K562 (cell line): ENCODE measurements around the gene TMEM209. TPM values are rescaled to one million over a fixed set of nuclear protein-coding genes. Genes with fewer than 3 reads are reported as not detected.

Source experiments
- ATAC-seq: fragments of 200-7000 bp; cut with Tn5 transposase; 3 replicates; pipeline ENCODE4 v1.9.1; 2020; ENCODE audit warnings: moderate library complexity
- BruUV-seq: library from RNA; stranded (reverse); fragments of 400-500 nt; replicated peaks from 2 replicates; lab custom pipeline; 2021; lab: Mats Ljungman, UMichigan
- CTCF ChIA-PET: fragments of 300-600 bp; formaldehyde crosslinking; extraction: SDS; loops from one replicate; lab custom pipeline; 2021; ENCODE audit warnings: low intra/inter-chr PET ratio; lab: Yijun Ruan, JAX
- POLR2A ChIA-PET: fragments of 300-600, 350-650 bp; sonication (Branson Sonifier 250); formaldehyde crosslinking; extraction: SDS; loops from one replicate; lab custom pipeline; 2021; ENCODE audit warnings: antibody characterized with exemption, inconsistent platforms; lab: Yijun Ruan, JAX
- DNase-seq, 4 experiments: peaks; one replicate each; pipeline versions ENCODE4 v3.0.0 to v3.0.0-alpha.2; 2011 to 2018; ENCODE audit warnings: low spot score in 3 of 4, mixed read lengths in 3 of 4; ENCODE audit errors: extremely low read depth in 1 of 4
- FAIRE-seq: peaks from 2 replicates; lab custom pipeline; 2011; peaks lifted over from hg19 to GRCh38; lab: Jason Lieb, UNC
- H2AFZ ChIP-seq: 2 replicates; pipeline ENCODE4 v1.6.0; 2011; ENCODE audit warnings: low read depth, low read length, control low read depth, inconsistent platforms
- H3K27ac ChIP-seq: fragments of 200-600 bp; 3 replicates; pipeline ENCODE4 v1.8.0; 2011; ENCODE audit warnings: low read depth, mild to moderate bottlenecking, control low read depth, inconsistent platforms, low read length, moderate library complexity, mixed read lengths; ENCODE audit errors: extremely low read depth
- H3K27me3 ChIP-seq, 2 experiments: fragments of 300-600 bp in 1 of 2; 2 replicates in 1 of 2; 3 replicates in 1 of 2; pipeline versions ENCODE4 v1.6.0 to v1.8.0; 2011; ENCODE audit warnings: inconsistent platforms in 2 of 2, low read length in 2 of 2, mild to moderate bottlenecking in 1 of 2, mixed read lengths in 1 of 2, moderate library complexity in 1 of 2; ENCODE audit not compliant: control insufficient read depth in 2 of 2, insufficient read depth in 2 of 2
- H3K36me3 ChIP-seq: fragments of 300-600 bp; 3 replicates; pipeline ENCODE4 v1.8.0; 2011; ENCODE audit warnings: mild to moderate bottlenecking, low read length, inconsistent platforms; ENCODE audit not compliant: control insufficient read depth, insufficient read depth
- H3K4me1 ChIP-seq, 2 experiments: fragments of 200-600 bp in 1 of 2; replicated peaks in 1 of 2; 2 replicates in 1 of 2; 3 replicates in 1 of 2; pipeline versions ENCODE4 v1.5.1 to v1.8.0; 2011; ENCODE audit warnings: inconsistent platforms in 2 of 2, low read length in 2 of 2, mild to moderate bottlenecking in 1 of 2, mixed read lengths in 1 of 2, moderate library complexity in 1 of 2; ENCODE audit not compliant: control insufficient read depth in 2 of 2, insufficient read depth in 2 of 2
- H3K4me2 ChIP-seq: 2 replicates; pipeline ENCODE4 v1.6.1; 2011; ENCODE audit warnings: low read length, control low read depth, inconsistent platforms, mixed read lengths; ENCODE audit not compliant: insufficient read depth
- H3K4me3 ChIP-seq: fragments of 200-600 bp; sonication (generic), shearing (Covaris generic); 2 replicates; pipeline ENCODE4 v1.5.1; 2016; ENCODE audit warnings: control low read depth, inconsistent platforms
- H3K79me2 ChIP-seq: fragments of 200-600 bp; 3 replicates; pipeline ENCODE4 v1.8.0; 2011; ENCODE audit warnings: low read length, inconsistent platforms; ENCODE audit not compliant: control insufficient read depth, insufficient read depth
- H3K9ac ChIP-seq, 2 experiments: 2 replicates each; pipeline versions ENCODE4 v1.6.0 to v1.6.1; 2011; ENCODE audit warnings: low read depth in 2 of 2, low read length in 2 of 2, control low read depth in 1 of 2, inconsistent platforms in 1 of 2, mild to moderate bottlenecking in 1 of 2, mixed read lengths in 1 of 2; ENCODE audit not compliant: insufficient read depth in 1 of 2
- H3K9me1 ChIP-seq: one replicate; pipeline ENCODE4 v1.6.0; 2011; ENCODE audit warnings: inconsistent platforms, mild to moderate bottlenecking, low read length, moderate library complexity; ENCODE audit not compliant: control insufficient read depth, insufficient read depth
- H3K9me3 ChIP-seq: replicated peaks from 2 replicates; pipeline ENCODE4 v1.5.1; 2011; ENCODE audit warnings: low read depth, low read length, inconsistent platforms; ENCODE audit not compliant: control insufficient read depth, insufficient read depth
- H4K20me1 ChIP-seq: replicated peaks from 2 replicates; pipeline ENCODE4 v1.6.1; 2011; ENCODE audit warnings: low read length, inconsistent platforms, mixed read lengths; ENCODE audit not compliant: control insufficient read depth, insufficient read depth
- CBFB ChIP-seq: sonication (generic); formaldehyde crosslinking; IDR thresholded peaks from 2 replicates; pipeline ENCODE4 v1.4.0; 2020; ENCODE audit warnings: mild to moderate bottlenecking, missing genetic modification reagents
- ETV5 ChIP-seq: sonication (generic); formaldehyde crosslinking; IDR thresholded peaks from 2 replicates; pipeline ENCODE4 v1.4.0; 2020; ENCODE audit warnings: low read depth, mild to moderate bottlenecking, missing genetic modification reagents
- FOXJ2 ChIP-seq: fragments of 200-800 bp; sonication (Bioruptor generic); IDR thresholded peaks from 2 replicates; pipeline ENCODE4 v1.6.1; 2016; ENCODE audit warnings: missing genetic modification characterization, missing compliant biosample characterization
- PBX2 ChIP-seq, 2 experiments: IDR thresholded peaks in 1 of 2; conservative IDR thresholded peaks in 1 of 2; 2 replicates each; pipeline ENCODE4 v1.6.1; 2016; ENCODE audit warnings: low read depth in 2 of 2, mild to moderate bottlenecking in 1 of 2, missing compliant biosample characterization in 1 of 2, missing genetic modification characterization in 1 of 2, moderate library complexity in 1 of 2
- SMARCE1 ChIP-seq: fragments of 450-650 bp; IDR thresholded peaks from 2 replicates; pipeline ENCODE4 v1.7.1; 2016; ENCODE audit warnings: mild to moderate bottlenecking
- WHSC1 ChIP-seq: IDR thresholded peaks from one replicate; pipeline ENCODE4 v1.6.1; 2012; ENCODE audit warnings: low read length, control low read depth, inconsistent platforms
- ZNF592 ChIP-seq: fragments of 450-650 bp; IDR thresholded peaks from 2 replicates; pipeline ENCODE4 v1.6.1; 2017; ENCODE audit warnings: antibody characterized with exemption, mild to moderate bottlenecking
- WGBS: fragments of 100-300 bp; shearing (Covaris generic); methylation state at CpG from one replicate; pipeline ENCODE4 v1.1.6; 2016; ENCODE audit warnings: low coverage, mixed read lengths; ENCODE audit not compliant: insufficient coverage; ENCODE audit errors: missing lambda C conversion rate; 5-methylcytosine and 5-hydroxymethylcytosine counted together
- in situ Hi-C: fragments of 300-500 bp; cut with MboI; formaldehyde crosslinking; loops from 4 replicates; pipeline ENCODE4 v1.15.0; 2018; ENCODE audit warnings: inconsistent platforms, mixed read lengths
- intact Hi-C: fragments of 100-400 bp; cut with micrococcal nuclease; formaldehyde crosslinking; loops from 2 replicates; pipeline ENCODE4 v1.14.2; 2022
- polyA plus RNA-seq, 8 experiments: library from polyadenylated mRNA; depleted of rRNA in 4 of 8; stranded (reverse) in 5 of 8; unstranded in 3 of 8; fragments of >200 nt; fragmentation: Nextera tagmentation in 2 of 8; fragmentation: Illumina TruSeq in 1 of 8; extraction: Ambion mirVana in 2 of 8; extraction: Trizol in 1 of 8; gene quantifications; 2 replicates each; pipeline versions ENCODE4 v1.2.1 to v1.2.3, GENCODE V29; 2011 to 2014; ENCODE audit warnings: inconsistent platforms in 1 of 8, missing spikeins in 1 of 8
- total RNA-seq, 7 experiments: library from RNA; depleted of rRNA in 6 of 7; stranded (reverse); fragments of >200 nt in 6 of 7; fragmentation: Illumina TruSeq in 2 of 7; extraction: Trizol in 2 of 7; gene quantifications; 2 replicates each; pipeline versions ENCODE4 v1.2.1 to v1.2.3, GENCODE V29; 2011 to 2021; ENCODE audit warnings: low replicate concordance in 1 of 7

The TMEM209 gene
- total and polyA plus RNA-seq, 9 of the 15 experiments (the other 6 are each of a cell fraction or from before 2014, with no cell fraction given), result 36.8 to 116 (median 76.6) TPM

- no peak for ATAC-seq
- ChIA-PET CTCF (no interaction called here), POLR2A (interaction anchor here (0.8 to 1.4 kb wide), 5 partner anchors 9 to 76 kb away, joined by 3 to 5 read pairs (median 3); partner anchors contain the start of gene TMEM209)
- H3K9me3 ChIP-seq, result no peaks in the 10 kb centered on the region
- H3K4me1 ChIP-seq, result peaks cover 16 to 57% of the 10 kb centered on the region in 2 experiments
- peaks cover 15% of the 10 kb centered on the region; the same call in 2 of the 3 replicates for H3K79me2 ChIP-seq
- DNase-seq, result peak in 1 of 4 experiments; percentile 19
- H3K4me2 ChIP-seq, result no peak overlapping the region
- no peak overlapping the region for H2AFZ ChIP-seq
- intact Hi-C loops (no loop called here), in situ Hi-C loops (no loop called here)
- no peaks in the 10 kb centered on the region for H4K20me1 ChIP-seq
- peaks cover 87% of the 10 kb centered on the region for H3K36me3 ChIP-seq
- BruUV-seq, result no TSS peak
- H3K4me3 ChIP-seq, result no peak overlapping the region
- no peak for FAIRE-seq
- H3K27me3 ChIP-seq, result no peaks in the 10 kb centered on the region
- no peaks in the 10 kb centered on the region for H3K9me1 ChIP-seq
- 91% methylated on average over 4 of the region's 4 CpGs for WGBS
- H3K9ac ChIP-seq, result peak overlapping the region in 1 of 2 experiments; percentile 4; a peak in 1 of 4 replicates
- H3K27ac ChIP-seq, result 0 out of 3 replicates have a peak overlapping the region, but pooled peaks have one; percentile 7
- TF ChIP-seq CBFB (CRISPR knock-in tag) (no peak), ETV5 (CRISPR knock-in tag) (0 out of 2 replicates have a peak, but pooled peaks have one; percentile 17), WHSC1 (peak; percentile 94)
Observed at GRCh38 chr7:130129011-130129411, 76.2 kb downstream of the TMEM209 start.

GRCh38 chr7:130127821-130128317, 77.3 kb downstream of the TMEM209 start:
- peaks cover 85% of the 10 kb centered on the region for H3K36me3 ChIP-seq
- H3K27ac ChIP-seq, result peak overlapping the region; percentile 5; the same call in 2 of the 3 replicates
- CTCF ChIA-PET, result no interaction called here
- no TSS peak for BruUV-seq
- H2AFZ ChIP-seq, result no peak overlapping the region
- H3K9me3 ChIP-seq, result no peaks in the 10 kb centered on the region
- 17% methylated on average over 1 of the region's 1 CpG for WGBS
- H3K79me2 ChIP-seq, result 0 out of 3 replicates have a peak, but pooled peaks cover 5% of the 10 kb centered on the region
- ATAC-seq (no peak), DNase-seq (no peak), FAIRE-seq (no peak)
- no peak overlapping the region for H3K4me3 ChIP-seq
- H3K9ac ChIP-seq, result no peak overlapping the region
- H3K9me1 ChIP-seq, result no peaks in the 10 kb centered on the region
- in situ Hi-C loops, result no loop called here
- POLR2A ChIA-PET, result interaction anchor here (0.6 to 1.3 kb wide), 5 partner anchors 16 to 895 kb away, joined by 3 to 5 read pairs (median 4); partner anchors contain the start of gene TMEM209
- peaks cover 13 to 45% of the 10 kb centered on the region in 2 experiments for H3K4me1 ChIP-seq
- intact Hi-C loops, result no loop called here
- H4K20me1 ChIP-seq, result no peaks in the 10 kb centered on the region
- no peak overlapping the region for H3K4me2 ChIP-seq
- no peaks in the 10 kb centered on the region for H3K27me3 ChIP-seq
- TF ChIP-seq PBX2 (CRISPR knock-in tag; IDR thresholded peaks at IDR 0.05; ENCODE audit: low read depth) (no peak), PBX2 (tag; conservative IDR thresholded peaks at IDR 0.05; ENCODE audit: low read depth) (0 out of 2 replicates have a peak, but pooled peaks have one; percentile 14), FOXJ2 (tag) (no peak), SMARCE1 (peak; percentile 31; the same call in 1 of the 2 replicates), ZNF592 (peak; percentile 49; the same call in 1 of the 2 replicates)
